Stimulated activated CD4-positive, alpha-beta T cell treated with anti-CD3 and anti-CD28 coated beads, Interleukin-12 subunit alpha, Interleukin-12 subunit beta, amount 100 ng/mL, for 24 hours (primary cell): Measurements from ENCODE around the gene BCL2L11.

Experiments
- DNase-seq, 2 experiments: peaks; one replicate each; pipeline ENCODE4 v3.0.0-alpha.2; 2020; ENCODE audit warnings: low read depth in 2 of 2

Gene BCL2L11

GRCh38 chr2:111117598-111118480 is 2.9 kb upstream of the BCL2L11 start:
- peak in 1 of 2 experiments; percentile 45 for DNase-seq

- DNase-seq: no peak
These were observed 2.2 kb upstream of the BCL2L11 start for GRCh38 chr2:111118481-111118980.

DNA sequence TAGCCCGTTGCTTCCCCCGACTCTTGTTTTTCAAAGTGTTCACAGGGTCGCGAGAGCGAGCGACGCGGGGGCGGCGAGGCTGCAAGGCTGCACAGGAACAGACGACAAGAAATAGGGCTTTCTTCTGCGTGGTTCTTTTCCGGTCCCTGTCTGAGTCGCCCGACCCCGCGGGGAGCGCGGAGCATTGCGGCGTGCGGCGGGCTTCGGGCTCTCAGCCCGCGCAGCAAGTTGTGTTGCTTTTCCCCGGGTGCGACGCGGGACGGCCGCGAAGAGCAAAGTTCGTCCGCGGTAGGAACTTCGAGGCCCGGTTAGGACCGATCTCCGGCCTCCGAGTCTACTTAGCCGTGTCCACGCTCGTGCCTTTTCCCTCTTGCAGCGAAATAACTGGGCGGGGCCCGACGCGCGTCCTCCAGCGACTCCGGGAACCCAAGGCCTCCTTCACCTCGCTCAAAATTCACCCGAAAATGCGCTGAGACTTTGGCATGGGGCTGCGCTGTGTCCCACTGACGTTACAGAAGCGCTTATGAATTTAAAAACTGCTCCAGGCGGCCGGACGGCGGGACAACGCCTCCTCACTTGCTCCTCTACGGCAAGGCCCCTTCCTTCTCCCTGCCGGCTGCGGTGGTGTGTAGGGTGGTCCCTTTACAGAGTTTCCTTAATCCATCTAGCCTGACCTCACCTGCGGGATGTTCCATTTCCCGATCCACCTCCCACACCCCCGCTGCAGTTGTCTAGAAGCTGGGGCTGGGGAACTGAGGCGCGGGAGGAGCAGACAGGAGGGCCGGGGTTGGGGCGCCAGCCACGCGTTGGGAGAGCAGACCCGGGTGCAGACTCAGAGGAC is 1.5 kb upstream of the BCL2L11 start:
- peak in 1 of 2 experiments; percentile 20 for DNase-seq

DNA sequence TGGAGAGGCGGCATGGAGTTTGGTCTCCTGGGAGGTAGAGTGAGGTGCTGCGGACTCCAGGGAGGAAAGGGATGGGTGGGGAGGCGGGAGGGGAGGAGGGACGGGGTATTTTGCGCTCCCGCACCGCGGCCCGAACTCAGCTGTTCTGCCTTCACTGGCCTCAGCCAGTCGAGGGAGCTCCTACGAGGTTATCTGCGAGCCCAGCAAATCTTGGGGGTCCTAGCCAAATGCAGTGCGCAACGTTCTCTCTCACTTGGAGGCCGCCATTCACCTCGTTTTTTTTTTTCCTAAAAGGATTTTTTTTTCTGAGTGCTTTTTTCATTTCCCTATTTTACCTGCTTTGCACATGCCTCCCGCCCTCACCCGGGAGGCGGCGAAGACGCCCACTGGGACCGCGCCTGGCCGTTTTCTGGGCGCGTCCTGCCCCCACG is 877 bp upstream of the BCL2L11 start:
- DNase-seq: no peak

DNA sequence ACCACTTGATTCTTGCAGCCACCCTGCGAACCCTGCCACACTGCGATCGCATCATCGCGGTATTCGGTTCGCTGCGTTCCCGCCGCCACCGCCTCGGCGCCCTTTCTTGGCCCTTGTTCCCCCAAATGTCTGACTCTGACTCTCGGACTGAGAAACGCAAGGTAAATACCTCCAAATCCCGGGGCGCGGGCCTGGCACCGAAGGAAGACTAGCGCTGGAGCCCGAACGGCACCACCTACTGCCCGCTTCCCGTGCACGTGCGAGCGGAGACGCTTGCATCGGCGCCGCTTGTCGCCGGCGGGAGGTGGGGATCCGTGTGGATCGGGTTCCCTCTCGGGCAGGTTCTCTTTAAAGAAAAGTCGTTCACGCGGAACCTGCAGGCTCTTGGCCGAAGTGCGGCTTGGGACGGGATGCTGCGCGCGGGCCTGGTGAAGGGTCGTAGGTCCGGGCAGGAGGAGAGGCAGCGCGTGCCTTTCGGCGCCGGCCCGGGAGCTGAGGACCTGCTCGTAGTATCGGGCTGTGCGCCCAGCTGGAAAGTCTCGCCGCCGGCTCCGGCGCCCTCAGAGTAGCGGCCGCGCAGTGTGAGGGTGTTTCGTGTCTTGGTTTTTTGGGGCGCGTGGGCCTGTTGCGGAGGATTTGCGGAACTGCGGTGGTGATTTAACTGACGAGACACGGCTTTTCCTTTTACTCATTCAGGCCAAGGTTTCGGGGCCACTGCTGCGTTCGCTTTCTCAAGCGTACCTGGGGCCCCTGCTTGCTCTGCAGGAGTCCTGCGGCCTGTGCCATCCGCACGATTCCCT is 514 bp downstream of the BCL2L11 start:
- peak; percentile 21 to 35 for DNase-seq

DNA sequence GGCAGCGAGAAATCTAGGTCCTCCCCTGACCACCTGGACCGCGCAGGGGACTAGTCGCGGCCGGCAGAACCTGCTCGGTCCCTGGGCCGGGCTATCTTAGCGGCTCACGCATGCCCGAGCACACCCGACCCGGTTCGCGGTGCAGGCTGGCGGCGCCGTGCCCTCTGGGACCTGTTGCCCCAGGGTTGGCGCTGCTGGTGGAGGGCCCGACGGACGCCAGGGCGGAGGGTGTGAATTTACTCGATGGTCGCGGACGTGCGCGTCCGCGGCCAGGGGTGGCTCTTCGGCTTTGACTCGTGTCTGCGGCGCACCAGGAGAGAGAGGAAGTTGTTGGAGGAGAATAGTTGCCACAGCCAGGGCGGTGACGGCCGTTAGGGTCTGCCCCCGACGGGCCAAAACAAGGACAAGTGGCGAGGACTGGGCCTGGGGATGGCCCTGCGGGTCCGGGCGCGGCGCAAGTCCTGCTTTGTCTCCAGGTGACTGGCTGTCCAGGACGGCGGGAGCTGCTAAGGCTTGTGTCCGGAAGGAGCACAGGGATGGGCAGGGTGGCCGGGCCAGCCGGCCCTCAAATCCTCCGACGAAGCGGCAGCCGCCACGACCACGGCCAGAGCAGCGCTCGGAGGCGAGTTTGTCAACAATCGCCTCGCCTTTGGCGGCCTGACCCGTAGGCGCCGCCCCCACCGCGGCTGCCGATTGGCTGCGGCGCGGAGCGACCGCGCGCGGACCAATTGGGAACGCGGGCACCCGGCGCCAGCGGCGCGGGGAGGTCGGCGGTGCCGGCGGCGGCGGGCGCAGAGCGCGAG is 1.3 kb downstream of the BCL2L11 start:
- peak; percentile 60 to 70 for DNase-seq

GRCh38 chr2:111122631-111123421 is 2.1 kb downstream of the BCL2L11 start:
- peak in 1 of 2 experiments; percentile 20 for DNase-seq

DNA sequence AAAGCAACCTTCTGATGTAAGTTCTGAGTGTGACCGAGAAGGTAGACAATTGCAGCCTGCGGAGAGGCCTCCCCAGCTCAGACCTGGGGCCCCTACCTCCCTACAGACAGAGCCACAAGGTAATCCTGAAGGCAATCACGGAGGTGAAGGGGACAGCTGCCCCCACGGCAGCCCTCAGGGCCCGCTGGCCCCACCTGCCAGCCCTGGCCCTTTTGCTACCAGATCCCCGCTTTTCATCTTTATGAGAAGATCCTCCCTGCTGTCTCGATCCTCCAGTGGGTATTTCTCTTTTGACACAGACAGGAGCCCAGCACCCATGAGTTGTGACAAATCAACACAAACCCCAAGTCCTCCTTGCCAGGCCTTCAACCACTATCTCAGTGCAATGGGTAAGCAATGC is 3.0 kb downstream of the BCL2L11 start:
- no peak for DNase-seq

DNA sequence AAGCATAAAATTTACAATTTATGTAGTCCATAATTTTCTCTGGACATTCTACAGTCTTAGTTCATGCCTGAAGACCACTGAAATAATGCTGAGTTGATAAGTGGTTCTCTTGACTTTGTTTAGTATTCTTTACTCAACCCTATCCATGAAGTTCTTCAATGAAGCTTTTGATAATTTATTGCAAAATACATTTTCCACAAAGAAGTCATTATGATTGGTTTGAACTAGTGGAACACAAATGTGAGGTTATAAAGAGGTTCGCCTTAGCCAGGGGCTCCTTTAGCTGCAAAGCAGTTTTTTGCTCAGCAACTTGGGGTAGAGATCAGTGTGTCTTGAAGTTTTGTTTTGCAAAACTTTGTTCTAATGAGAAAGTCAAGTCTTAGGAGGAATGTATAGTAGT is 5.9 kb downstream of the BCL2L11 start:
- no peak for DNase-seq

DNA sequence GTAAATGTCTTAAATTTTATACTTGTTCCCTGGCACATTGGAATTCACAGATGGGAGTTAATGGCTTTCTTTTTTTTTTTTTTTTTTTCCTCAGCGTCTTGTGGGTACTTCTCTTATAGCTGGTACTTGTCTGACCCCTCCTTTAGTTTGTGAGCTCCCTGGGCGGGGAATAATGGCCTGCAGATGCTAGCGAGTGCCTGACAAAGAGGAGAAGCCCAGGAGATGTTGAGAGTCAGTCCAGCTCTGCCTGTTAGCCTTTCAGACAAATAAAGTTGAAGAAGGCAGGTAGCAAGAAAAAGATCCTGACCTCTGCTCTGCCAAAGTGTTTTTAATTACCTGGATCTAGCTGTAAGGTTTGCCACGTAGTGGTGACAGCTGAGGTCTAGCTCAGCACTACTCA is 6.6 kb downstream of the BCL2L11 start:
- no peak for DNase-seq

DNA sequence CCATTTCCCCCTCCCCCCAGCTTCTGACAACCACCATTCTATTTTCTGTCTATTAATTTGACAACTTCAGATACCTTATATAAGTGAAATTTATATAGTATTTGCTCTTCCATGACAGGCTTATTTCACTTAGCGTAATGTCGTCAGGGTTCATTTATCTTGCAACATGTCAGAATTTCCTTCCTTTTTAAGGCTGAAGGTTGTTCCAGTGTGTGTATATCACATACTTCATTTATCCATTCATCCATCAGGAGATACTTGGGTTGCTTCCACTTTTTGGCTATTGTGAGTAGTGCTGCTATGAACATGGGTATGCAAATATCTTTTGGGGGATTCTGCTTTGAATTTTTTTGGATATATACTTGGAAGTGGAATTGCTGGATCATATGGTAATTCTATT is 7.4 kb downstream of the BCL2L11 start:
- no peak for DNase-seq

- no peak for DNase-seq
These were observed 12.9 kb downstream of the BCL2L11 start for GRCh38 chr2:111133603-111134002.

GRCh38 chr2:111134055-111134454 is 13.3 kb downstream of the BCL2L11 start:
- no peak for DNase-seq

- DNase-seq: no peak
These were observed 14.7 kb downstream of the BCL2L11 start for GRCh38 chr2:111135237-111135909.

DNA sequence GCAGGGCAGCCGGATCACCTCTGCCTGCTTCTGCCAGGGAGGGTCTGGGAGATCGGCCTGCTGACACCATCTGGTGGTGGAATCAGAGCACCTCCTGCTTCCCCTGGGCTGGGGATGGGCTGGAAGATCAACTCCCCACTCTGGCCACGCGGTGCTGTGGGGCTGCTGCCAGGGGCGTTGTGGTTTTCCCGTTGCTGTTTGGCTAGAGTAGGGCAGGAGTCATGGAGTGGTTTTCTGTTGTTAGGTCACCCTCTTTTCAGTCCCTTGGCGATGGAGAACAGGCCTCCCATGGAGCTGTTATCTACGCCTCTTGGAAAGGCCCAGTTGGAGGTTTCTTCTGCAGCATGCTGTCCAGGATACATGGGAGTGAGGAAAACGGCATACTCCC is 15.2 kb downstream of the BCL2L11 start:
- DNase-seq: no peak

DNA sequence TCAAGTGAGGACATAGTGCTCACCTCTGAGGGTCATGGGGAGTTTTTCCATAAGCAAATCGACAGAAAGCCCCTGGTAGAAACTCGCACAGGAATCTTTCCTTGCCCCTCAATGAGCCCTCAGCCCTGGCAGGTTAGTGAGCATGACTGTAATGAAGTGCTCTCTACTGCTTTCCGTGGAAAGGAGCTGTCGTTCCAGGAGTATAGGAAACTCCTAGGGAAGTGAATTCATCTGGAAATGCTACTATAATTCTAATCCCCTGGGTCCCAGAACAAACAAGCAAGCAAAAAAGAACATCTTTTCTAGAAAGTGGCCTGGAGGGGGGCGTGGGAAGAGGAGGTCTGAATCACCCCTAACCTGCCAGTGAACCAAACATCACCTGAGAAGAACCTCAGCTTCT is 18.1 kb downstream of the BCL2L11 start:
- no peak for DNase-seq

GRCh38 chr2:111139637-111140317 is 19.1 kb downstream of the BCL2L11 start:
- DNase-seq: no peak

DNA sequence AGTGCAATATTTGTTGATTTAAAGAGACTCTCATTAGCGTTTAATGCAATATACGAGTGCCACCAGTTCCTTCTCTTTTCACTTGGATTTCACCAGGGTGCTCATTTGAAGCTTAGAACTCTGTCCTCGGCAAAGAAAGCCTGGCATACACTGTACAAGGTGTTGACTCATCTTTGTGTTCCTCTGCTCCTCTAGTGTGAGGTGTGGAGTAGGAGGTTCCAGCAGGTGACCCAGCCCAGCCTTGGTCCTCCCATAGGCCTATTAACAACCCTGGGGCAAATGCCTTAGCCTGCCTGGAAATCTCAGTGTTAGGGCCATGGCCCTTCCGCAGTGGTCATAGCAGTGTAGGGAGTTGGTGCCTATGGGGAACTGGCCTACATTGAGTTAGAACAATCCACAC is 20.1 kb downstream of the BCL2L11 start:
- no peak for DNase-seq

- DNase-seq: no peak
These were observed 21.4 kb downstream of the BCL2L11 start for GRCh38 chr2:111142101-111142500.
